Measurements from ENCODE around the gene ABCB11.
"Not testable (repeated sequence)": the region's sequence is repeated elsewhere in the genome, so short reads cannot be mapped to it uniquely, and the experiment has no call there.

ABCB11 gene

DNA sequence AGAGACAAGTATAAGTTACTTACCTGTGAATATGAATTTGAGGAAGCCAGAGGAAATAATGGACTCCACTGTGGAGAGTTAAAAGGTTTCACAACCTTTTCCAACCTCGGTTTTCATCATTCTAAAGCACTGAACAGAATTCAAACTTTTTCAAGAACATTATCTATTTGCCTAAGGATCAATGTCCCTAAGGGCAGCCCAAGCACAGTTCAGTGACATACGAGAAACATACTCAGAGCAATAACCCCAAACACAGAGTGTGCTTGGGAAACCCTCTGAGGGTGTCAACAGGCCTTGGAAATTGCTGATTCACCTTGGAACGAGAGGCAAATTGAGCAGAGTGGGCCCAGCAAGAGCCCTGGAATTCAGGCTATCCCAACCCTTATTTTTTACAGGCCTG is at the start of gene ABCB11:
Gene ABCB11 (minus strand): TSS at position 123 of the 400 bp plus-strand sequence. CDS start 13,199 bp downstream, outside the sequence.
- no peak for DNase-seq

DNA sequence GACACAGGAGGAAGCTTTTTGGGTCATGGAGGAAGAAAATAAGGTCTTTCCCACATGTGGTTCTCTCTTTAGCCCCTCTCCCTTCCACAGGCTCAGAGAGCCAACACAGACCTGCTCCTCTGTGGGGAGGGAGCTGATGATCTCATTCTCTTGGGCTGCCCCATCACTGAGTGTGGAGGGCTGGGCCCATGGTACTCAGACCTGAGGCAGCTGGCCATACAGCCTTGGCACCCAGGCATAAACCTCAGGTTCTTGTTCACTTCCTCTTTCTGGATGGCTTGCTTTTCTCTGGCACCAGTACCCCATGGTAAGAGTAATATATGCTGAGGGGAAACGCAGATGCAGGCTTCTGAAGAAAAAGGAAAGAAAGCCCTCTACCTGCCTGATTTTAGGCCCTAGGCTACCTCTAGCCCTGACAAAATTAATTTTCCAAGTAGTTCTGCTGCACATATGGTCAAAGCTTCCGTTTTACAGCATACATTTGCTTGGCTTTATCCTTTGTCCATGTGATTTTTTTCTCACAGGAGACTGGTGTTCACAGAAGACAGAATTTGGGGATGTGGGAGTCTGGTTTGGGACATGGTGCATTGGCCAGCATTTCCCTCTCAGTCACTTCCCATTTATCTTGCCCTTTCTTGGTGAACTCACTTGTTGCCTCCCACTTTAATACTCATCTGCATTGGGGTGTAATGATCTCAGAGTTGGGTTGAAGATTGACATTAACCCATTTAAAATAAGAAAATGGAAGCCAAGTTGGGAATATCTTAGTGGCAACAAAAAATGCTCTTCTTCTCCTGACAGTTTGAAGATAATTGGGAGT is 49.3 kb upstream of the ABCB11 start:
- no peak for DNase-seq

- DNase-seq: no peak
Observed at GRCh38 chr2:169077674-169078240, 46.6 kb upstream of the ABCB11 start.

- no peak for DNase-seq
Observed at GRCh38 chr2:169073963-169074751, 43.0 kb upstream of the ABCB11 start.

GRCh38 chr2:169073211-169073962 is 42.3 kb upstream of the ABCB11 start:
- DNase-seq: no peak

DNA sequence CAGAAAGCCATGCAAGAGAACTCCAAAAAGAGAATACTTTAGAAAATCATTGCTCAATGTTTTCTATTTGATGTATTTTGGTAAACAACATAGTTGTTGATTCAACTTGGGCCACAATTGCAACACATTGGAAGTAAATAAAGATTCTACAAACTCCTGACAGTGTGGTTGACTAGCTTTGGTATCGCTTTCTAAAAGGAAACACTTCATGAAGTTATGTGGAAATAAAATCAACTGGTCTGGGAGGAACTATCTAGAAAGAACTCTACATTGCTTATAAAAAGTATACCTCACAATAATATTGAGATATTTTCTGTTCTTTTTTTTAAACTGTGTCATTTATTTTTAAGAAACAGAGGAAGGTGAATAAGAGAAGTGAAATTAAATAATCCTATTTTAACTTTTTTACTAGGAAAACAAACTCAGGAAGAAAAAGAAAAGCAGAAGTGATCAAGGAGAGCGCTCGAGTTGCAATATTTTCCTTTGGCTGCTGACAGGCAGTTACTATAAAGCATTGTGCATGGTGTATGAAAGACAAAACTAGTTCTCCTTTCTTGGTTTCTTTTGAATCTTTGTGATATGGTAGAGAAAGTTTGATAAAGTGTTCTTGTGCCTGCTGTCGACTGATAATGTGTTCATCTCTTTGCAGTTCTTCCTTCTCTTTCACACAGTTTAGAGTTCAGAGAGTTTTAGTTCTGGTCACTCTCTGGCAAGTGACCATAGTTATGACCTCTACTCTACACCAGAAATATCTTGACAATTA is 41.2 kb upstream of the ABCB11 start:
- DNase-seq: no peak

- DNase-seq: no peak
Observed at GRCh38 chr2:169071455-169071854, 40.3 kb upstream of the ABCB11 start.

GRCh38 chr2:169069833-169070232 is 38.7 kb upstream of the ABCB11 start:
- DNase-seq: no peak

DNA sequence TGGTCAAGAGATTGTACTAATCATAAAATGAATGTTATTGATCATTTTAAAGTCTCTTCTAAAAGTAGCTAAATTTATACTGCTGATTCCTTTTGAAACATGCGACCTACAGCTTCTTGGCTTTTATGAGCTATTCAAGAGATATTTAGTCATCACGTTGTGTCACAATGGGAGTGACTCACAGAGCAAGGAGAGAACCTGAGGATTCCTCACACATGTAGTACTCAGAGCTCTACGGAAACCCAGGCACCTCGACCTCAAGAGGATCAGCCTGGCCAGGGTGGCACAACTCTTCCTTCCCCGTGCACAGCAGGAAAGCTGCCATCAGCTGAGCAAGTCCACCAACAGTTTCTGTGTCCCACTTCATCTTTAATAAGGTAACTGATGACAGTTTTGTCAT is 38.2 kb upstream of the ABCB11 start, which contains the start of gene DHRS9:
Gene DHRS9 (plus strand): TSS at position 223 of the 400 bp plus-strand sequence. CDS start 12,019 bp downstream, outside the sequence.
- DNase-seq: no peak

DNA sequence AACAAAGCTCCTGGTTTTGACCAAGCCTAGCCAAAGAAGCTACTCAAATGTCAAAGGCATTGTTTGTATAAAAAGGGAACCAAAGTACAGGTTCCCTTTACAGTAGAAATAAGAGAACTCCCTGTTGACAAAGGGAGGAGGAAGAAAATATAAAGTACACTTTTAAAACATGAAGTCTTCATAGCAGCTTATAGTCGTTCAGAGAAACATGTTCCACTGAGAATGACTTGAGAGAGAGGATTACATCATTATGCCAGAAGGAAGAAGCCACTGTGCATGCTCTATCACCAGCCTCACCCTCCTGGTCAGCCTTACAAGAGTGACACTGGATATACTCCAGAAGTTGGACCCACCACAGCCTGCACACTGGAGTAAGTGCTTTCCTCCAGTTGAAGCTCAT is 35.8 kb upstream of the ABCB11 start:
- DNase-seq: no peak

GRCh38 chr2:169065864-169066517 is 34.9 kb upstream of the ABCB11 start:
- DNase-seq: no peak

GRCh38 chr2:169065422-169065821 is 34.3 kb upstream of the ABCB11 start:
- no peak for DNase-seq

GRCh38 chr2:169064199-169064598 is 33.1 kb upstream of the ABCB11 start:
- DNase-seq: not testable (repeated sequence)

DNA sequence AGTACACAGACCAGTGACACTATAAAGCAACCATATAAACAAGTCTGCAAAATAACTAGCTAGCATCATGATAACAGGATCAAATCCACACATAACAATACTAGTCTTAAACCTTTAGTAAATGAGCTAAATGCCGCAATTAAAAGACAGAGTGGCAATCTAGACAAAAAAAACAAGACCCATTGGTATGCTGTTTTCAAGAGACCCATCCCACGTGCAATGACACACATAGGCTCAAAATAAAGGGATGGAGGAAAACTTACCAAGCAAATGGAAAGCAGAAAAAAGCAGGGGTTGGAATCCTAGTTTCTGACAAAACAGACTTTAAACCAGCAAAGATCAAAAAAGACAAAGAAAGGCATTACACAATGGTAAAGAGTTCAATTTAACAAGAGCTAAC is 23.5 kb upstream of the ABCB11 start:
- DNase-seq: not testable (repeated sequence)

DNA sequence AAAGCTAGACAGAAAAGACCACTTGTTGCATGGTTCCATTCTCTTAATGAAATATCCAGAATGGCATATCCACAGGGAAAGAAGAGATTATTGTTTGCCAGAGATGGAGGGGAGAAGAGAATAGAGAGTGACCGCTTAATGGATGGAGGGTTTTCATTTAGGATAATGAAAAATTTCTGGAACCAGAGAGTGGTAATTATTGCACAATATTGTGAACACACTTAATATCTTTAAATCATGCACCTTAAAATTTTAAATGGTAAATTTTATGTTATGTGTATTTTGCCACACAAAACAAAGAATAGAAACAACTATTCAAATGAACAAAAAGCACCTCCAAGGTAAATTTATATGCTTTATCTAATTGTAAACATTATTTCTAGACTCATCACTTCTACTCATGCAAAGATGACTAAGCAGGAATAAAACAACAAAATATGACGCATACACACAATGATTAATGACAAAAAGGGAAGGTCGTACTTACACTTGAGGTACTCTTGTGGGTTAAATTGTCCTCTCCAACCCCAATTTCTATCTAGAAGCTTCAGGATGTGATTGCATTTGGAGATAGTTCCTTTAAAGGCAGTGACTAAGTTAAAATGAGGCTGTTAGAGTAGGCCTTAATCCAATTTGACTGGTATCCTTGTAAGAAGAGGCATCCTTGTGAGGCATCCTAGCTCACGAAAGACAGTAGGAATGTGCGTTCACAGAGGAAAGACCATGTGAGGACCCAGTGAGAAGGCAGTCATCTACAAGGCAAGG is 19.5 kb upstream of the ABCB11 start:
- no peak for DNase-seq

- no peak for DNase-seq
Observed at GRCh38 chr2:169049142-169049541, 18.0 kb upstream of the ABCB11 start.

DNA sequence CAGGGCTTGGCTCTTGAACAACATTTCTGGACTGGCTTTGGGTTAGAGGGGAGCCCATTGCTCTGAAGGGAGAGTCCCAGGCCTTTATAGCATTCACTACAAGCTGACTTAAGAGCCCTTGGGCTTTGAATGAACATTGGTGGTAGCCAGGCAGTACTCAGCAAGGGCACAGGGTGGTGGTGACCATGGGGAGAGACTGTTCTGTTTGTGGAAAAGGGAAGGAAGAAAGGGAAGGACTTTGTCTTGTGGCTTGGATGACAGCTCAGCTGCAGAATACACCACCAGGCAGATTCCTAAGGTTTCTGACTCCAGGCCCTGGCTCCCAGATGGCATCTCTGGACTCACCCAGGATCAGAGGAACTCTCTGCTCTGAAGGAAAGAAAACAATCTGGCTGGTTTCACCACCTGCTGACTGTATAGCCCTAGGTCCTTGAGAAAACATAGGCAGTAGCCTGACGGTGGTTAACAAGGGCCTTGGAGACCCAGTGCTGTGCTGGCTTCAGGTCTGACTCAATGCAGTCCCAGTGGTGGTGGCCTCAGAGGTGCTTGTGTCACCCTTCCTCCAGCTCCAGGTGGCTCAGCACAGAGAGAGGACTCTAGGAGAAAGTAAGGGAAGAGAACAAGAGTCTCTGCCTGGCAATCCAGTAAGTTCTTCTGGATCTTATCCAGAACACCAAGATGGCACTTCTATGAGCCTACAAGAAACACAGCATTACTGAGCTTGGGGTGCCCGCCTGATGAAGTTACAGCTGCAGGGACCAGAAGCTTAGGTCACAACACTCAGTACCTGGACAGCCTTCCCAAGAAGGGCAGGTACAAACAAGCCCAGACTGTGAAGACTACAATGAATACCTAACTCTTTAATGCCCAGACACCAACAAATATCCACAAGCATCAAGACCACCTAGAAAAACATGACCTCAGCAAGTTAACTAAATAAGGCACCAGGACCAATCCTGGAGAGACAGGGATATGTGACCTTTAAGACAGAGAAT is 16.4 kb upstream of the ABCB11 start:
- no peak for DNase-seq

DNA sequence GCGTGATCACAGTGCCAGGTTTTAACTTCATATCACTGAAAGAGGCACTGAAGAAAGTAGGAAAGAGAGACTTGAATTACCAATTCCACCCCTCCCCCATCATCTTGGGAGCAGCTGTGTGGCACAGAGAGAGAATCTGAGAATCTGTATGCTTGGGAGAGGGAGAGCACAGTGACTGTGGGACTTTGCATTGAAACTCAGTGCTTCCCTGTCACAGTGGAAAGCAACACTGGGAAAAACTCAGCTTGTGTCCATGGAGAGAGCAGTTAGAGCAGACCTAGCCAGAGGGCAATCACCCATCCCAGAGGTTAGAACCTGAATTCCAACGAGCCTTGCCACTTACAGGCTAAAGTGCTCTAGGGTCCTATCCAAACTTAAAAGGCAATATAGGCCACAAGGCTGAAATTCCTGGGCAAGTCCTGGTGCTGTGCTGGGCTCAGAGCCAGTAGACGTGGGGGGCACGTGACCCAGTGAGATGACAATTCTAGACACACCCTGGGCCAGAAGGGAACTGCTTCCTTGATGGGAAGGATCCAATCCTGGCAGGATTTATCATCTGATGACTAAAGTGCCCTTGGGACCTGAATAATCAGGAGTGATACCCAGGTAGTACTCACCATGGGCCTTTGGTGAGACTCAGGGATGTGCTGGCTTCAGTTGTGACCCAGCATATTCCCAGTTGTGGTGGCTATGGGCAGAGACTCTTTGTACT is 15.5 kb upstream of the ABCB11 start:
- DNase-seq: no peak

DNA sequence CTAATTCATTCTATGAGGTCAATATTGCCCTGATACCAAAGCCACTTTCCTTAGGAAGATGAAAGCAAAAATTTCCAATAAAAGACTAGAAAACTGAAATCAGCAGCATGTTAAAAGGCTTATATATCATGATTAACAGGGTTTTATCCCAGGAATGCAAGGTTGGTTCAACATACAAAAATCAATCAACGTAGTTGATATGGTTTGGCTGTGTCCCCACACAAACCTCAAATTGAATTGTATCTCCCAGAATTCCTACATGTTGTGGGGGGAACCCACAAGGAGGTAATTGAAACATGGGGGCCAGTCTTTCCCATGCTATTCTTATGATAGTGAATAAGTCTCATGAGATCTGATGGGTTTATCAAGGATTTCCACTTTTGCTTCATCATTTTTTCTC is 11.7 kb upstream of the ABCB11 start:
- no peak for DNase-seq
